Astrocyte (in vitro differentiated cells and primary cell): ENCODE results near the gene PRRG1. TPM values are rescaled to one million over a fixed set of nuclear protein-coding genes. Genes with fewer than 3 reads are reported as not detected.

Experiments used
- DNase-seq: peaks from one replicate; pipeline ENCODE4 v3.0.0-alpha.2; 2010; ENCODE audit warnings: low read depth
- FAIRE-seq: peaks from 2 replicates; lab custom pipeline; 2011; peaks lifted over from hg19 to GRCh38; lab: Jason Lieb, UNC
- H2AFZ ChIP-seq: 2 replicates; pipeline ENCODE4 v1.6.0; 2012; ENCODE audit warnings: low read depth, low read length, inconsistent platforms
- H3K27ac ChIP-seq: 2 replicates; pipeline ENCODE4 v1.5.1; 2011; ENCODE audit warnings: low read depth, low read length, inconsistent platforms
- H3K27me3 ChIP-seq: 2 replicates; pipeline ENCODE4 v1.6.0; 2011; ENCODE audit warnings: low read length, inconsistent platforms; ENCODE audit not compliant: insufficient read depth
- H3K36me3 ChIP-seq: 2 replicates; pipeline ENCODE4 v1.5.1; 2011; ENCODE audit warnings: low read length, inconsistent platforms; ENCODE audit not compliant: insufficient read depth
- H3K4me1 ChIP-seq: 2 replicates; pipeline ENCODE4 v1.5.1; 2011; ENCODE audit warnings: low read length, inconsistent platforms; ENCODE audit not compliant: insufficient read depth
- H3K4me2 ChIP-seq: 2 replicates; pipeline ENCODE4 v1.6.0; 2012; ENCODE audit warnings: low read length, inconsistent platforms
- H3K4me3 ChIP-seq: 2 replicates; pipeline ENCODE4 v1.5.1; 2011; ENCODE audit warnings: low read depth, mild to moderate bottlenecking, low read length, inconsistent platforms; ENCODE audit not compliant: insufficient read depth
- H3K79me2 ChIP-seq: 2 replicates; pipeline ENCODE4 v1.6.0; 2012; ENCODE audit warnings: mild to moderate bottlenecking, low read length, inconsistent platforms; ENCODE audit not compliant: insufficient read depth
- H3K9ac ChIP-seq: 2 replicates; pipeline ENCODE4 v1.6.0; 2012; ENCODE audit warnings: mild to moderate bottlenecking, low read length, inconsistent platforms
- H3K9me3 ChIP-seq: 2 replicates; pipeline ENCODE4 v1.5.1; 2012; ENCODE audit warnings: low read depth, mild to moderate bottlenecking, low read length, inconsistent platforms; ENCODE audit not compliant: insufficient read depth
- H4K20me1 ChIP-seq: 2 replicates; pipeline ENCODE4 v1.6.0; 2012; ENCODE audit warnings: low read length, inconsistent platforms; ENCODE audit not compliant: insufficient read depth
- H3K27ac Mint-ChIP-seq: one replicate; pipeline ENCODE4 v1.8.0; 2021; ENCODE audit warnings: mild to moderate bottlenecking, mixed read lengths; ENCODE audit not compliant: unreplicated experiment
- H3K27me3 Mint-ChIP-seq: one replicate; pipeline ENCODE4 v1.8.0; 2021; ENCODE audit warnings: low read depth, mixed read lengths; ENCODE audit not compliant: unreplicated experiment
- H3K36me3 Mint-ChIP-seq: one replicate; pipeline ENCODE4 v1.8.0; 2021; ENCODE audit warnings: low read depth, mixed read lengths; ENCODE audit not compliant: unreplicated experiment
- H3K4me1 Mint-ChIP-seq: one replicate; pipeline ENCODE4 v1.8.0; 2021; ENCODE audit warnings: low read depth, mixed read lengths; ENCODE audit not compliant: unreplicated experiment
- H3K4me3 Mint-ChIP-seq: one replicate; pipeline ENCODE4 v1.8.0; 2021; ENCODE audit warnings: mild to moderate bottlenecking, moderate library complexity, mixed read lengths; ENCODE audit not compliant: unreplicated experiment
- H3K9me3 Mint-ChIP-seq: one replicate; pipeline ENCODE4 v1.8.0; 2021; ENCODE audit warnings: mild to moderate bottlenecking, mixed read lengths; ENCODE audit not compliant: unreplicated experiment
- EZH2 ChIP-seq: IDR thresholded peaks from 2 replicates; pipeline ENCODE4 v1.6.1; 2012; ENCODE audit warnings: mild to moderate bottlenecking, low read length, inconsistent platforms; ENCODE audit not compliant: insufficient read depth
- total RNA-seq: library from RNA; stranded (reverse); gene quantifications from 2 replicates; pipeline ENCODE4 v1.2.1, GENCODE V29; 2021
- TF ChIP-seq, protein P1 (sequence below): IDR thresholded peaks from 2 replicates; pipeline ENCODE4 v1.5.1; 2011; ENCODE audit warnings: low read depth, mild to moderate bottlenecking, inconsistent platforms, low read length, moderate library complexity; ENCODE audit not compliant: insufficient read depth

The PRRG1 gene
- total RNA-seq, 1 donor from 2014 or later = 33.7 TPM

- no peak for TF ChIP-seq EZH2
- TF ChIP-seq, protein P1, sequence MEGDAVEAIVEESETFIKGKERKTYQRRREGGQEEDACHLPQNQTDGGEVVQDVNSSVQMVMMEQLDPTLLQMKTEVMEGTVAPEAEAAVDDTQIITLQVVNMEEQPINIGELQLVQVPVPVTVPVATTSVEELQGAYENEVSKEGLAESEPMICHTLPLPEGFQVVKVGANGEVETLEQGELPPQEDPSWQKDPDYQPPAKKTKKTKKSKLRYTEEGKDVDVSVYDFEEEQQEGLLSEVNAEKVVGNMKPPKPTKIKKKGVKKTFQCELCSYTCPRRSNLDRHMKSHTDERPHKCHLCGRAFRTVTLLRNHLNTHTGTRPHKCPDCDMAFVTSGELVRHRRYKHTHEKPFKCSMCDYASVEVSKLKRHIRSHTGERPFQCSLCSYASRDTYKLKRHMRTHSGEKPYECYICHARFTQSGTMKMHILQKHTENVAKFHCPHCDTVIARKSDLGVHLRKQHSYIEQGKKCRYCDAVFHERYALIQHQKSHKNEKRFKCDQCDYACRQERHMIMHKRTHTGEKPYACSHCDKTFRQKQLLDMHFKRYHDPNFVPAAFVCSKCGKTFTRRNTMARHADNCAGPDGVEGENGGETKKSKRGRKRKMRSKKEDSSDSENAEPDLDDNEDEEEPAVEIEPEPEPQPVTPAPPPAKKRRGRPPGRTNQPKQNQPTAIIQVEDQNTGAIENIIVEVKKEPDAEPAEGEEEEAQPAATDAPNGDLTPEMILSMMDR = no peak
- FAIRE-seq = no peak
- no peak overlapping the region for H3K27ac Mint-ChIP-seq
- no peaks in the 10 kb centered on the region for H3K9me3 Mint-ChIP-seq
- Histone ChIP-seq H3K36me3 (no peaks in the 10 kb centered on the region), H4K20me1 (no peaks in the 10 kb centered on the region), H3K4me2 (no peak overlapping the region), H3K9me3 (no peaks in the 10 kb centered on the region), H3K27ac (no peak overlapping the region), H3K9ac (no peak overlapping the region), H3K4me3 (no peak overlapping the region), H3K79me2 (no peaks in the 10 kb centered on the region), H2AFZ (no peak overlapping the region), H3K4me1 (peaks cover 2% of the 10 kb centered on the region), H3K27me3 (no peaks in the 10 kb centered on the region)
- no peaks in the 10 kb centered on the region for H3K36me3 Mint-ChIP-seq
- no peak overlapping the region for H3K4me3 Mint-ChIP-seq
- peaks cover 10% of the 10 kb centered on the region for H3K4me1 Mint-ChIP-seq
- DNase-seq = no peak
- H3K27me3 Mint-ChIP-seq = no peaks in the 10 kb centered on the region
Measured at GRCh38 chrX:37320541-37321203, 28.5 kb upstream of the PRRG1 start.

DNA sequence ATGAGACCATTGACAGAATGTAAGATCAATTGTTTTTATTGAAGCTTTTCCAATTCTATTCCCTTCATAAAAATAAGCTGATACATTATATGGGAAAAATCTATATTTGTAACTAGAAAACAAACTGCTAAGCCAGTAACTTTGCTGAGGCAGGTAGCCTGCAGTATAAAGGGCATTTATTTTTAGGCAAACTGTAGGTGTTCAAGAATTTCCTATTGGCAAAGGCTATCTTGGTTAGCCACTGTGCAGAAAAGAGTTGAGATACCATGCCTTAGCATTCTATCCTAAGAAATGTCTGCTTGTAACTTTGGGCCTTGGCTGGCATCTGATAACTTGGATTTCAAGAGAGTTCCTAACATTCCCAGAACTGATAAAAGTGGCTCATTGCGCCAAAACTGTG is 18.5 kb upstream of the PRRG1 start:
- H3K4me1 Mint-ChIP-seq = no peaks in the 10 kb centered on the region
- Histone ChIP-seq H3K9me3 (no peaks in the 10 kb centered on the region), H3K27ac (no peak overlapping the region), H3K27me3 (no peaks in the 10 kb centered on the region), H3K4me2 (no peak overlapping the region), H4K20me1 (no peaks in the 10 kb centered on the region), H3K36me3 (no peaks in the 10 kb centered on the region), H3K79me2 (no peaks in the 10 kb centered on the region), H3K4me3 (no peak overlapping the region), H3K9ac (no peak overlapping the region), H2AFZ (no peak overlapping the region), H3K4me1 (no peaks in the 10 kb centered on the region)
- H3K36me3 Mint-ChIP-seq = no peaks in the 10 kb centered on the region
- peak; percentile 6 for DNase-seq
- no peak for FAIRE-seq
- H3K4me3 Mint-ChIP-seq = no peak overlapping the region
- TF ChIP-seq EZH2 = no peak
- TF ChIP-seq, protein P1 = no peak
- no peaks in the 10 kb centered on the region for H3K27me3 Mint-ChIP-seq
- no peaks in the 10 kb centered on the region for H3K9me3 Mint-ChIP-seq
- no peak overlapping the region for H3K27ac Mint-ChIP-seq

- no peaks in the 10 kb centered on the region for H3K36me3 Mint-ChIP-seq
- H3K9me3 Mint-ChIP-seq = no peaks in the 10 kb centered on the region
- no peaks in the 10 kb centered on the region for H4K20me1 ChIP-seq
- TF ChIP-seq, protein P1 = no peak
- TF ChIP-seq EZH2 = no peak
- H3K79me2 ChIP-seq = no peaks in the 10 kb centered on the region
- no peak overlapping the region for H3K4me3 ChIP-seq
- no peak overlapping the region for H3K27ac Mint-ChIP-seq
- no peaks in the 10 kb centered on the region for H3K36me3 ChIP-seq
- no peak overlapping the region for H3K4me2 ChIP-seq
- no peaks in the 10 kb centered on the region for H3K27me3 ChIP-seq
- FAIRE-seq (no peak), DNase-seq (no peak)
- no peaks in the 10 kb centered on the region for H3K4me1 Mint-ChIP-seq
- H3K9me3 ChIP-seq = no peaks in the 10 kb centered on the region
- H3K27ac ChIP-seq = no peak overlapping the region
- H3K9ac ChIP-seq = no peak overlapping the region
- peaks cover 2% of the 10 kb centered on the region for H3K27me3 Mint-ChIP-seq
- H3K4me3 Mint-ChIP-seq = no peak overlapping the region
- no peak overlapping the region for H2AFZ ChIP-seq
- no peaks in the 10 kb centered on the region for H3K4me1 ChIP-seq
Measured at GRCh38 chrX:37331546-37331945, 17.6 kb upstream of the PRRG1 start.
